OCI-LY7 (cell line): Measurements from ENCODE around the gene ZNF207. TPM values are rescaled to one million over a fixed set of nuclear protein-coding genes. Genes with fewer than 3 reads are reported as not detected.
"Not testable (repeated sequence)": the region's sequence is repeated elsewhere in the genome, so short reads cannot be mapped to it uniquely, and the experiment has no call there.

Experiments
- BruUV-seq: library from RNA; stranded (reverse); fragments of 400-500 nt; replicated peaks from 2 replicates; lab custom pipeline; 2021; lab: Mats Ljungman, UMichigan
- CTCF ChIA-PET: fragments of 300-600 bp; sonication (Branson Sonifier 250); formaldehyde crosslinking; loops from one replicate; lab custom pipeline; 2022; ENCODE audit warnings: antibody characterized with exemption; ENCODE audit not compliant: unreplicated experiment; lab: Charles Lee
- POLR2A ChIA-PET: fragments of 300-600 bp; sonication (Branson Sonifier 250); formaldehyde crosslinking; loops from one replicate; lab custom pipeline; 2022; ENCODE audit warnings: antibody characterized with exemption; lab: Charles Lee
- DNase-seq: peaks from one replicate; pipeline ENCODE4 v3.0.0-alpha.2; 2015; ENCODE audit warnings: low spot score
- H2AFZ ChIP-seq: fragments of 200-600 bp; sonication (generic), shearing (Covaris generic); 2 replicates; pipeline ENCODE4 v1.6.1; 2014; ENCODE audit warnings: mild to moderate bottlenecking, antibody characterized with exemption, low read length, moderate library complexity
- H3K27ac ChIP-seq: fragments of 200-600 bp; sonication (generic); 2 replicates; pipeline ENCODE4 v1.5.1; 2014; ENCODE audit warnings: mixed run types, low read depth, mild to moderate bottlenecking, moderate library complexity, low read length, inconsistent platforms; ENCODE audit not compliant: poor library complexity, severe bottlenecking
- H3K36me3 ChIP-seq: fragments of 200-600 bp; sonication (generic); 2 replicates; pipeline ENCODE4 v1.6.1; 2014; ENCODE audit warnings: mild to moderate bottlenecking, antibody characterized with exemption, low read length, moderate library complexity, mixed read lengths; ENCODE audit not compliant: insufficient read depth
- H3K4me1 ChIP-seq: fragments of 200-600 bp; sonication (generic); 2 replicates; pipeline ENCODE4 v1.5.1; 2014; ENCODE audit warnings: mild to moderate bottlenecking, low read length; ENCODE audit not compliant: insufficient read depth, poor library complexity, severe bottlenecking
- H3K4me2 ChIP-seq: fragments of 200-600 bp; sonication (generic); 2 replicates; pipeline ENCODE4 v1.6.1; 2014; ENCODE audit warnings: mild to moderate bottlenecking, low read length
- H3K4me3 ChIP-seq: fragments of 200-600 bp; sonication (generic); 2 replicates; pipeline ENCODE4 v1.5.1; 2014; ENCODE audit warnings: mild to moderate bottlenecking, low read depth, low read length; ENCODE audit not compliant: poor library complexity, severe bottlenecking
- H3K79me2 ChIP-seq: fragments of 200-600 bp; sonication (generic); 2 replicates; pipeline ENCODE4 v1.6.1; 2016; ENCODE audit warnings: low read depth, mild to moderate bottlenecking, low read length, moderate library complexity, mixed read lengths; ENCODE audit not compliant: insufficient read depth
- H3K9me2 ChIP-seq: fragments of 200-600 bp; sonication (generic); 2 replicates; pipeline ENCODE4 v1.6.1; 2016; ENCODE audit warnings: mild to moderate bottlenecking, low read length, mixed read lengths; ENCODE audit not compliant: insufficient read depth
- H3K9me3 ChIP-seq: fragments of 200-600 bp; sonication (generic); 2 replicates; pipeline ENCODE4 v1.6.1; 2014; ENCODE audit warnings: mild to moderate bottlenecking, mixed run types, low read length, mixed read lengths
- H4K20me1 ChIP-seq: fragments of 200-600 bp; sonication (generic); 2 replicates; pipeline ENCODE4 v1.6.1; 2014; ENCODE audit warnings: mild to moderate bottlenecking, antibody characterized with exemption, low read length, moderate library complexity, mixed read lengths; ENCODE audit not compliant: insufficient read depth
- EZH2phosphoT487 ChIP-seq: fragments of 200-600 bp; sonication (generic); IDR thresholded peaks from 2 replicates; pipeline ENCODE4 v1.6.1; 2018; ENCODE audit warnings: low read depth, borderline replicate concordance, mild to moderate bottlenecking, mixed run types, antibody characterized with exemption, low read length, moderate library complexity, mixed read lengths
- intact Hi-C: fragments of 100-400 bp; cut with micrococcal nuclease; formaldehyde crosslinking; loops from one replicate; pipeline ENCODE4 v1.10.0; 2022; ENCODE audit not compliant: unreplicated experiment
- total RNA-seq, 2 experiments: library from RNA; depleted of rRNA in 1 of 2; stranded (reverse); fragments of >200 nt in 1 of 2; shearing (Covaris generic) in 1 of 2; gene quantifications; 2 replicates each; pipeline ENCODE4 v1.2.3, GENCODE V29; 2014 to 2022
- TF ChIP-seq, protein P1 (sequence below): fragments of 200-600 bp; sonication (generic); conservative IDR thresholded peaks from 2 replicates; pipeline ENCODE4 v1.5.1; 2014; ENCODE audit warnings: mild to moderate bottlenecking, antibody characterized with exemption, low read length, moderate library complexity, mixed read lengths

ZNF207 gene
- total RNA-seq, 2 experiments from 2014 or later: 157 to 284 TPM

DNA sequence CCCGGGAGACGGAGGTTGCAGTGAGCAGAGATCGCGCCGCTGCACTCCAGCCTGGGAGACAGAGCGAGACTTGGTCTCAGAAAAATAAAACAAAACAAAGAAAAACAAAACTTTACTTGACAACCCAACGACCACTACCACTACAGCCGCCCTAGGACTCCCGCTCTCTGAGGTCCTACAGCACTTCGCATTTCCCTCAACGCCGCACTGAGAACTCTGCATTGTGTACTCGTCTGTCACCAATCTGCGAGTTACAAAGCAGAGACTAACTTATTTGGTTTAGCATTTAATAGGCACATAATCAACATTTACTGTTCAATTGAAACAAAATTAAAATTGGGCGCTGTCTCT is 479 bp upstream of the ZNF207 start:
- Histone ChIP-seq H3K4me2 (peak overlapping the region; percentile 86), H3K36me3 (peaks cover 41% of the 10 kb centered on the region), H3K79me2 (peaks cover 55% of the 10 kb centered on the region), H3K4me1 (peaks cover 33% of the 10 kb centered on the region), H3K27ac (peak overlapping the region; percentile 87), H3K4me3 (peak overlapping the region; percentile 98), H3K9me2 (no peaks in the 10 kb centered on the region), H4K20me1 (peaks cover 29% of the 10 kb centered on the region), H3K9me3 (no peaks in the 10 kb centered on the region), H2AFZ (peak overlapping the region; percentile 63; the same call in 1 of the 2 replicates)
- TF ChIP-seq, protein P1, sequence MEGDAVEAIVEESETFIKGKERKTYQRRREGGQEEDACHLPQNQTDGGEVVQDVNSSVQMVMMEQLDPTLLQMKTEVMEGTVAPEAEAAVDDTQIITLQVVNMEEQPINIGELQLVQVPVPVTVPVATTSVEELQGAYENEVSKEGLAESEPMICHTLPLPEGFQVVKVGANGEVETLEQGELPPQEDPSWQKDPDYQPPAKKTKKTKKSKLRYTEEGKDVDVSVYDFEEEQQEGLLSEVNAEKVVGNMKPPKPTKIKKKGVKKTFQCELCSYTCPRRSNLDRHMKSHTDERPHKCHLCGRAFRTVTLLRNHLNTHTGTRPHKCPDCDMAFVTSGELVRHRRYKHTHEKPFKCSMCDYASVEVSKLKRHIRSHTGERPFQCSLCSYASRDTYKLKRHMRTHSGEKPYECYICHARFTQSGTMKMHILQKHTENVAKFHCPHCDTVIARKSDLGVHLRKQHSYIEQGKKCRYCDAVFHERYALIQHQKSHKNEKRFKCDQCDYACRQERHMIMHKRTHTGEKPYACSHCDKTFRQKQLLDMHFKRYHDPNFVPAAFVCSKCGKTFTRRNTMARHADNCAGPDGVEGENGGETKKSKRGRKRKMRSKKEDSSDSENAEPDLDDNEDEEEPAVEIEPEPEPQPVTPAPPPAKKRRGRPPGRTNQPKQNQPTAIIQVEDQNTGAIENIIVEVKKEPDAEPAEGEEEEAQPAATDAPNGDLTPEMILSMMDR: no peak
- TF ChIP-seq EZH2phosphoT487: no peak
- POLR2A ChIA-PET: interaction anchor here (0.9 kb wide), 1 partner anchor 16 kb away, joined by 3 read pairs; no protein-coding TSS in a partner anchor
- BruUV-seq: TSS peak; percentile 98
- intact Hi-C loops: no loop called here
- CTCF ChIA-PET: no interaction called here
- DNase-seq: no peak

DNA sequence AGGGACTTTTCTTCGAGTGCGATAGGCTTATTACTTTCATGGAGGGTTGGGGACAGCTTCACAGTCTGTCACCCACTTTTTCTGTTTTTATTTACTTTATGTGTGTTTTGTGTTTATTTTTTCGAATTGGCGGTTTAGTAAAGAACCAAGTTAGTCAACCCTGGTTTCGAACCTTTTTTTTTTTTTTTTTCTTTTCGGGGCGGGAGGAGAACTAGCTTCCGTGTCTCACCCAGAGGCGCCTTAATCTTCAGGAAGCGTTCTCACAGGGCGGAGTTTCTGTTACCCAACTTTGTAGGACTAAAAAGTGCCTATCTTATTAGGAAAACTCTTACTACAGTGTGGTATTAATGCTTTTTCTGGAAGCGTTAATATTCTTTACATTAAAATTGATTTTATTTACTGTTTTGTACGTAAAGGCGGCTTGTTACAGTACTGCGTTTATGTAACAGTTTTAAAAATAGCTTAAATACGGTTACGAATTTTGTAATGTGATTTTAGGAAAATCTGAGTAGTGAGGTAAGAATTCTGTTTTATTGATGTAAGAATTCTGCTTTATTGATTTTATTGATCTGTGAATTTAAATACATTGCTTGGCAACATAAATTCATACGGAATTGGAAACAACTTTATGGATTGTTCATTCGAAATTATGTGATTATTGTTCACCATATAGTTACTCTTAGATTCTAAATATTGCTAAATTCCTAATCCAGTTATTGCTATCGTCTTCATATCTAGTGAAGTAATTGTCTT is 885 bp downstream of the ZNF207 start:
- POLR2A ChIA-PET: interaction anchor here (0.6 to 2.1 kb wide), 5 partner anchors 9 to 437 kb away, joined by 3 to 7 read pairs (median 5); no protein-coding TSS in a partner anchor
- H2AFZ ChIP-seq: peak overlapping the region; percentile 63; the same call in 1 of the 2 replicates
- peak overlapping the region; percentile 89 for H3K4me2 ChIP-seq
- no peaks in the 10 kb centered on the region for H3K9me2 ChIP-seq
- H3K79me2 ChIP-seq: peaks cover 68% of the 10 kb centered on the region
- TF ChIP-seq, protein P1: no peak
- TF ChIP-seq EZH2phosphoT487: no peak
- peaks cover 40% of the 10 kb centered on the region for H4K20me1 ChIP-seq
- CTCF ChIA-PET: interaction anchor here (0.6 kb wide), 2 partner anchors 13 to 493 kb away, joined by 3 read pairs; no protein-coding TSS in a partner anchor
- H3K27ac ChIP-seq: peak overlapping the region; percentile 87
- H3K4me3 ChIP-seq: peak overlapping the region; percentile 98
- intact Hi-C loops: loop anchor here (1.0 to 2.0 kb wide), 2 partner anchors 93 to 342 kb away; partner anchors contain the start of gene PSMD11
- peak; percentile 72 for DNase-seq
- BruUV-seq: no TSS peak
- peaks cover 55% of the 10 kb centered on the region for H3K36me3 ChIP-seq
- H3K9me3 ChIP-seq: no peaks in the 10 kb centered on the region
- peaks cover 47% of the 10 kb centered on the region for H3K4me1 ChIP-seq

GRCh38 chr17:32352734-32353133 is 2.8 kb downstream of the ZNF207 start:
- intact Hi-C loops, H3K9me2 ChIP-seq, BruUV-seq, POLR2A ChIA-PET, H2AFZ ChIP-seq, H3K27ac ChIP-seq, DNase-seq, H3K9me3 ChIP-seq, CTCF ChIA-PET: not testable (repeated sequence)
- Histone ChIP-seq H3K79me2 (peaks cover 87% of the 10 kb centered on the region), H3K4me1 (peaks cover 49% of the 10 kb centered on the region), H3K4me3 (peak overlapping the region; percentile 98), H4K20me1 (peaks cover 50% of the 10 kb centered on the region), H3K4me2 (peak overlapping the region; percentile 89), H3K36me3 (peaks cover 72% of the 10 kb centered on the region)
